Measurements from ENCODE around the gene SGIP1.

SGIP1 gene

GRCh38 chr1:66605419-66605997, 71.6 kb downstream of the SGIP1 start:
- DNase-seq, result no peak
- H3F3A ChIP-seq (ENCODE audit: insufficient read depth, low read length), result no peaks in the 10 kb centered on the region

DNA sequence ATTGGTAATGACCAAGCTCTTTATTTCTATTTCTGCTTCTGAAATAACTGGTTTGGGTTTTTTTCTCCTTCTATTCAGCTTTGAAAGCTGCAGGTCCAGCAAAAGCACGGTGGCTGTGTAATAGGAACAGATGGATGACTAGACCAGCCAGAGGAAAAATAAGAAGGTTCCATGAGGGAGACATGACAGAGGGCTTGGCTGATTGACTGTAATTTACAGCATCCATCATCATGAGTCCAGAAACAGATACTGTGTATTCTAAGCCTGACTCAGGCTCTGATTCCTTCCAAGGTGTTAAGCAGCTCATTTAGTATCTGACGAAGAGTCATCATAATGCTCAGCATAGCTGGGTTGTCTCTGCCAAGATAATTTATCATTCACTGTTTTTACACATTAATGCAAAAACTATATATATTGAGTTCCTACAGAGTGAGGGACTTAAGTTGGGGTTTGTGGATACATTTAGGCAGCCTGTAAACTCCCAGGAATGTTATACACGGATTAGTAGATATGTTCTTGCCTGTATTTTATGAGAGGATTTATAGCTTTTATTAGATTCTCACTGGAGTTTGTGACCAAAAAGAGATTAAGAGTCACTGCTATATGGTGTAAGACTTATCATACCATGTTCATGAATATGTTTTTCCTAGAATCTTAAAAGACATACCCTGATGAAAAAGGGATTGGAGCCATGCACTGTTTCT, 72.6 kb downstream of the SGIP1 start:
- Histone ChIP-seq H3K27me3 (replicated peaks; ENCODE audit: insufficient read depth, low read length) (no peaks in the 10 kb centered on the region), H3F3A (ENCODE audit: insufficient read depth, low read length) (no peaks in the 10 kb centered on the region), H3K9me2 (replicated peaks; ENCODE audit: insufficient read depth, low read length) (no peaks in the 10 kb centered on the region), H3K4me1 (ENCODE audit: low read length) (no peaks in the 10 kb centered on the region), H4K20me1 (ENCODE audit: insufficient read depth, low read length) (no peaks in the 10 kb centered on the region), H3K27ac (ENCODE audit: low read length) (no peak overlapping the region), H2AFZ (ENCODE audit: low read length) (no peak overlapping the region), H3K9me3 (replicated peaks; ENCODE audit: insufficient read depth, low read length) (no peaks in the 10 kb centered on the region), H3K36me3 (replicated peaks; ENCODE audit: insufficient read depth, low read length) (no peaks in the 10 kb centered on the region), H3K9ac (ENCODE audit: low read length) (no peak overlapping the region), H3K4me3 (ENCODE audit: low read length) (no peak overlapping the region), H3K79me2 (ENCODE audit: low read length) (no peaks in the 10 kb centered on the region), H3K4me2 (ENCODE audit: low read depth, low read length) (no peak overlapping the region)
- no peak for TF ChIP-seq CTCF (IDR thresholded peaks at IDR 0.05; ENCODE audit: low read length)
- no peak for TF ChIP-seq EZH2phosphoT487 (IDR thresholded peaks at IDR 0.05; ENCODE audit: low read length)
- TF ChIP-seq EZH2 (optimal IDR thresholded peaks at IDR 0.05; ENCODE audit: low read depth, low read length), result no peak
- no peak for DNase-seq

More at GRCh38 chr1:66605419-66605997, 71.6 kb downstream of the SGIP1 start:
- Histone ChIP-seq H3K79me2 (ENCODE audit: low read length) (no peaks in the 10 kb centered on the region), H3K4me3 (ENCODE audit: low read length) (no peak overlapping the region), H3K27ac (ENCODE audit: low read length) (no peak overlapping the region), H3K4me2 (ENCODE audit: low read depth, low read length) (no peak overlapping the region), H2AFZ (ENCODE audit: low read length) (no peak overlapping the region), H4K20me1 (ENCODE audit: insufficient read depth, low read length) (no peaks in the 10 kb centered on the region), H3K9me3 (replicated peaks; ENCODE audit: insufficient read depth, low read length) (no peaks in the 10 kb centered on the region), H3K4me1 (ENCODE audit: low read length) (no peaks in the 10 kb centered on the region), H3K36me3 (replicated peaks; ENCODE audit: insufficient read depth, low read length) (no peaks in the 10 kb centered on the region), H3K27me3 (replicated peaks; ENCODE audit: insufficient read depth, low read length) (no peaks in the 10 kb centered on the region), H3K9me2 (replicated peaks; ENCODE audit: insufficient read depth, low read length) (no peaks in the 10 kb centered on the region), H3K9ac (ENCODE audit: low read length) (no peak overlapping the region)
- TF ChIP-seq EZH2 (optimal IDR thresholded peaks at IDR 0.05; ENCODE audit: low read depth, low read length) (no peak), CTCF (IDR thresholded peaks at IDR 0.05; ENCODE audit: low read length) (no peak), EZH2phosphoT487 (IDR thresholded peaks at IDR 0.05; ENCODE audit: low read length) (no peak)

DNA sequence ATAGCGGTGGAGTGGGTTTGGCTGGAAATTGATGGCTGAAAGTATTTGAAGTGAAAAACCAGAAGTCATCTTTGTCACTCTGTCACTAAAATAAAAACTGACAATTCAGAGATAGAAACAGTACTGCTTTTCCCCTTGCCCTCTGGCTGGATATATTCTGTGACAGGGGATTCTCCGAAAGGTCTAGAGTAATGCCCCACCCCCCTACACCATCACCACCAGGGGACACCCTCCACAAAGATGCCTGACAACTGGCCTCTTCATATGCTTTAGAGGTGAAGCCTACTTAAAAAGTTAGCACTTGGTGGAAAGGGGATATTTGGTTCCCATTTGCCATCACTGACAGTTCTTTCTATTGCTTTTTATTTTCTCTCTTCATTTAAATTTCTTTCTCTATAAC, 73.5 kb downstream of the SGIP1 start:
- Histone ChIP-seq H3K4me1 (ENCODE audit: low read length) (no peaks in the 10 kb centered on the region), H3K4me2 (ENCODE audit: low read depth, low read length) (no peak overlapping the region), H3K9me3 (replicated peaks; ENCODE audit: insufficient read depth, low read length) (no peaks in the 10 kb centered on the region), H3K27ac (ENCODE audit: low read length) (no peak overlapping the region), H4K20me1 (ENCODE audit: insufficient read depth, low read length) (no peaks in the 10 kb centered on the region), H3K79me2 (ENCODE audit: low read length) (no peaks in the 10 kb centered on the region), H3K9ac (ENCODE audit: low read length) (no peak overlapping the region), H3F3A (ENCODE audit: insufficient read depth, low read length) (no peaks in the 10 kb centered on the region), H3K4me3 (ENCODE audit: low read length) (no peak overlapping the region), H3K27me3 (replicated peaks; ENCODE audit: insufficient read depth, low read length) (no peaks in the 10 kb centered on the region), H3K9me2 (replicated peaks; ENCODE audit: insufficient read depth, low read length) (no peaks in the 10 kb centered on the region), H3K36me3 (replicated peaks; ENCODE audit: insufficient read depth, low read length) (no peaks in the 10 kb centered on the region), H2AFZ (ENCODE audit: low read length) (no peak overlapping the region)
- TF ChIP-seq EZH2phosphoT487 (IDR thresholded peaks at IDR 0.05; ENCODE audit: low read length) (no peak), CTCF (IDR thresholded peaks at IDR 0.05; ENCODE audit: low read length) (no peak), EZH2 (optimal IDR thresholded peaks at IDR 0.05; ENCODE audit: low read depth, low read length) (no peak)
- DNase-seq, result no peak
